Measurements from ENCODE around the gene SEMA6A. TPM values are rescaled to one million over a fixed set of nuclear protein-coding genes. Genes with fewer than 3 reads are reported as not detected.

The SEMA6A gene
- polyA plus RNA-seq, 2 of the 4 experiments (the other 2 are of a cell fraction) = 0.01 TPM; not detected in 1

- no peak overlapping the region for H3K4me2 ChIP-seq
- DNase-seq (ENCODE audit: low read depth in 1 of 2, low spot score in 1 of 2) = no peak
- no peaks in the 10 kb centered on the region for H3K4me1 ChIP-seq
- WGBS (ENCODE audit: missing lambda C conversion rate) = 61% methylated on average over 9 of the region's 9 CpGs
- no peak for TF ChIP-seq ELK1 (IDR thresholded peaks at IDR 0.05; ENCODE audit: low read depth, low read length)
- TF ChIP-seq RARB (CRISPR knock-in tag; IDR thresholded peaks at IDR 0.05) = no peak
- no peak for TF ChIP-seq ZSCAN20 (CRISPR knock-in tag; IDR thresholded peaks at IDR 0.05)
- no peak for TF ChIP-seq USF2 (IDR thresholded peaks at IDR 0.05)
- TF ChIP-seq FOXS1 (CRISPR knock-in tag; IDR thresholded peaks at IDR 0.05) = no peak
- TF ChIP-seq REST (IDR thresholded peaks at IDR 0.05) = no peak
- no peak for TF ChIP-seq RCOR1 (IDR thresholded peaks at IDR 0.05; ENCODE audit: low read depth, low read length)
- TF ChIP-seq PBX3 (IDR thresholded peaks at IDR 0.05) = no peak
- no peak for TF ChIP-seq EP300 (IDR thresholded peaks at IDR 0.05)
- no peak for TF ChIP-seq EHMT2 (IDR thresholded peaks at IDR 0.05; ENCODE audit: low read depth)
- CTCF ChIA-PET = no interaction called here
- no peak for FAIRE-seq
- ATAC-seq = no peak
- H3K27ac ChIP-seq = no peak overlapping the region
- POLR2A ChIA-PET = no interaction called here
- H3K4me3 ChIP-seq = no peak overlapping the region
- no peaks in the 10 kb centered on the region for H3K9me3 ChIP-seq
These were observed 120.2 kb downstream of the SEMA6A start for GRCh38 chr5:116454417-116454927.

- Histone ChIP-seq H3K27ac (no peak overlapping the region), H3K4me1 (no peaks in the 10 kb centered on the region), H3K4me2 (no peak overlapping the region), H3K4me3 (no peak overlapping the region), H3K9me3 (no peaks in the 10 kb centered on the region)
- TF ChIP-seq HOXB13 (CRISPR knock-in tag; IDR thresholded peaks at IDR 0.05; ENCODE audit: low read depth) (no peak), ELK1 (IDR thresholded peaks at IDR 0.05; ENCODE audit: low read depth, low read length) (no peak), EHF (CRISPR knock-in tag; IDR thresholded peaks at IDR 0.05) (no peak), EP300 (IDR thresholded peaks at IDR 0.05) (no peak), HOXB5 (CRISPR knock-in tag; IDR thresholded peaks at IDR 0.05) (no peak), HEYL (CRISPR knock-in tag; IDR thresholded peaks at IDR 0.05) (no peak), KDM5A (IDR thresholded peaks at IDR 0.05) (no peak), CHD2 (IDR thresholded peaks at IDR 0.05; ENCODE audit: low read length, partially characterized antibody) (no peak), JUN (IDR thresholded peaks at IDR 0.05) (no peak), KDM1A (IDR thresholded peaks at IDR 0.05; ENCODE audit: low read depth) (no peak), CBX8 (IDR thresholded peaks at IDR 0.05) (no peak), SREBF2 (IDR thresholded peaks at IDR 0.05) (no peak), PHF8 (IDR thresholded peaks at IDR 0.05; ENCODE audit: borderline replicate concordance, low read depth) (no peak), PBX3 (IDR thresholded peaks at IDR 0.05) (no peak)
- CTCF ChIA-PET = no interaction called here
- POLR2A ChIA-PET = no interaction called here
- WGBS (ENCODE audit: missing lambda C conversion rate) = 34% methylated on average over 5 of the region's 5 CpGs
- no peak for FAIRE-seq
- no peak for DNase-seq (ENCODE audit: low read depth in 1 of 2, low spot score in 1 of 2)
- no peak for ATAC-seq
These were observed 120.6 kb downstream of the SEMA6A start for GRCh38 chr5:116453988-116454411.

All from A549 (cell line).